GM12878 (cell line): Measurements from ENCODE around the gene SVOP. TPM values are rescaled to one million over a fixed set of nuclear protein-coding genes. Genes with fewer than 3 reads are reported as not detected.

Experiments used
- DPF2 ChIP-seq: fragments of 450-650 bp; IDR thresholded peaks from 2 replicates; pipeline ENCODE4 v1.6.1; 2017; ENCODE audit warnings: mild to moderate bottlenecking
- EGR1 ChIP-seq, 2 experiments: IDR thresholded peaks; 1 replicate in 1 of 2; 2 replicates in 1 of 2; pipeline ENCODE4 v1.6.1; 2011 to 2012; ENCODE audit warnings: low read depth in 2 of 2, low read length in 2 of 2, borderline replicate concordance in 1 of 2, mild to moderate bottlenecking in 1 of 2, moderate library complexity in 1 of 2
- FOXK2 ChIP-seq: fragments of 450-650 bp; IDR thresholded peaks from 2 replicates; pipeline ENCODE4 v1.6.1; 2017; ENCODE audit warnings: mild to moderate bottlenecking, moderate library complexity
- HDAC2 ChIP-seq: fragments of 200-600 bp; sonication (generic); IDR thresholded peaks from 2 replicates; pipeline ENCODE4 v1.6.1; 2017
- SP1 ChIP-seq: IDR thresholded peaks from one replicate; pipeline ENCODE4 v1.6.1; 2011; ENCODE audit warnings: low read depth, low read length
- YBX1 ChIP-seq: fragments of 450-650 bp; IDR thresholded peaks from 2 replicates; pipeline ENCODE4 v1.6.1; 2016; ENCODE audit warnings: antibody characterized with exemption
- polyA plus RNA-seq, 11 experiments: library from polyadenylated mRNA; depleted of rRNA in 4 of 11; unstranded in 6 of 11; stranded (reverse) in 5 of 11; fragments of >200 nt; fragmentation: Nextera tagmentation in 4 of 11; fragmentation: Illumina TruSeq in 1 of 11; extraction: Ambion mirVana in 4 of 11; extraction: Trizol in 1 of 11; gene quantifications; 1 replicate in 1 of 11; 2 replicates in 10 of 11; pipeline versions ENCODE4 v1.2.1 to v1.2.3, GENCODE V29; 2011 to 2016; ENCODE audit warnings: inconsistent platforms in 2 of 11, missing spikeins in 2 of 11, low read depth in 1 of 11
- total RNA-seq, 4 experiments: library from RNA; depleted of rRNA in 3 of 4; stranded (reverse); fragments of >200 nt in 3 of 4; fragmentation: Illumina TruSeq in 1 of 4; extraction: Trizol in 1 of 4; gene quantifications; 2 replicates each; pipeline versions ENCODE4 v1.2.1 to v1.2.3, GENCODE V29; 2013 to 2021
- TF ChIP-seq, protein P1 (sequence below): fragments of 450-650 bp; IDR thresholded peaks from 2 replicates; pipeline ENCODE4 v1.6.1; 2017; ENCODE audit warnings: mild to moderate bottlenecking
- TF ChIP-seq, protein P2 (sequence below): fragments of 450-650 bp; IDR thresholded peaks from 2 replicates; pipeline ENCODE4 v1.6.1; 2016; ENCODE audit warnings: mild to moderate bottlenecking
- TF ChIP-seq, protein P3 (sequence below): IDR thresholded peaks from 2 replicates; pipeline ENCODE4 v1.6.1; 2012; ENCODE audit warnings: low read length, inconsistent platforms
- TF ChIP-seq, protein P4 (sequence below): fragments of 450-650 bp; formaldehyde crosslinking; IDR thresholded peaks from 2 replicates; pipeline ENCODE4 v1.4.0; 2022; ENCODE audit warnings: mild to moderate bottlenecking, moderate library complexity

Gene SVOP
- total and polyA plus RNA-seq, 10 of the 15 experiments (the other 5 are each of a cell fraction or from before 2014, with no cell fraction given): under 0.01 TPM; not detected in 9

DNA sequence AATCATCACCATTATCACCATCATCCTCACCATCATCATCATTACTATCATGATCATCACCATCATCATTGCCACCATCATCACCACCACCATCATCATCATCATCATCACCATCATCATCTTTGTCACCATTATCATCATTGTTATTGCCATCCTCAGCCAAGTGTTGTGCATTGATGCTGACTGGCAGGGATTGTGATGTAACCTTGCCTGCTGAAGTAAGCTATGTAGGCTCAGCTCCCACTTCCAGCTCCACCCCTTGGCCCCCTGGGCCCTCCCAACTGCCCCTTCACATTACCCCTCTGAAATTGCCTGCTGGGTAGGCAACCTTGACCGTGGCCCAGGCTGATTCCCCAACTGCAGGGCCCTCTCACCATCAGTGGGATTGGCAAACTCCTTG, 37.6 kb downstream of the SVOP start (continued):
- TF ChIP-seq, protein P1, sequence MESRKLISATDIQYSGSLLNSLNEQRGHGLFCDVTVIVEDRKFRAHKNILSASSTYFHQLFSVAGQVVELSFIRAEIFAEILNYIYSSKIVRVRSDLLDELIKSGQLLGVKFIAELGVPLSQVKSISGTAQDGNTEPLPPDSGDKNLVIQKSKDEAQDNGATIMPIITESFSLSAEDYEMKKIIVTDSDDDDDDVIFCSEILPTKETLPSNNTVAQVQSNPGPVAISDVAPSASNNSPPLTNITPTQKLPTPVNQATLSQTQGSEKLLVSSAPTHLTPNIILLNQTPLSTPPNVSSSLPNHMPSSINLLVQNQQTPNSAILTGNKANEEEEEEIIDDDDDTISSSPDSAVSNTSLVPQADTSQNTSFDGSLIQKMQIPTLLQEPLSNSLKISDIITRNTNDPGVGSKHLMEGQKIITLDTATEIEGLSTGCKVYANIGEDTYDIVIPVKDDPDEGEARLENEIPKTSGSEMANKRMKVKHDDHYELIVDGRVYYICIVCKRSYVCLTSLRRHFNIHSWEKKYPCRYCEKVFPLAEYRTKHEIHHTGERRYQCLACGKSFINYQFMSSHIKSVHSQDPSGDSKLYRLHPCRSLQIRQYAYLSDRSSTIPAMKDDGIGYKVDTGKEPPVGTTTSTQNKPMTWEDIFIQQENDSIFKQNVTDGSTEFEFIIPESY: no peak
- TF ChIP-seq FOXK2: no peak
- TF ChIP-seq, protein P2, sequence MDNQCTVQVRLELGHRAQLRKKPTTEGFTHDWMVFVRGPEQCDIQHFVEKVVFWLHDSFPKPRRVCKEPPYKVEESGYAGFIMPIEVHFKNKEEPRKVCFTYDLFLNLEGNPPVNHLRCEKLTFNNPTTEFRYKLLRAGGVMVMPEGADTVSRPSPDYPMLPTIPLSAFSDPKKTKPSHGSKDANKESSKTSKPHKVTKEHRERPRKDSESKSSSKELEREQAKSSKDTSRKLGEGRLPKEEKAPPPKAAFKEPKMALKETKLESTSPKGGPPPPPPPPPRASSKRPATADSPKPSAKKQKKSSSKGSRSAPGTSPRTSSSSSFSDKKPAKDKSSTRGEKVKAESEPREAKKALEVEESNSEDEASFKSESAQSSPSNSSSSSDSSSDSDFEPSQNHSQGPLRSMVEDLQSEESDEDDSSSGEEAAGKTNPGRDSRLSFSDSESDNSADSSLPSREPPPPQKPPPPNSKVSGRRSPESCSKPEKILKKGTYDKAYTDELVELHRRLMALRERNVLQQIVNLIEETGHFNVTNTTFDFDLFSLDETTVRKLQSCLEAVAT: no peak
- TF ChIP-seq, protein P3, sequence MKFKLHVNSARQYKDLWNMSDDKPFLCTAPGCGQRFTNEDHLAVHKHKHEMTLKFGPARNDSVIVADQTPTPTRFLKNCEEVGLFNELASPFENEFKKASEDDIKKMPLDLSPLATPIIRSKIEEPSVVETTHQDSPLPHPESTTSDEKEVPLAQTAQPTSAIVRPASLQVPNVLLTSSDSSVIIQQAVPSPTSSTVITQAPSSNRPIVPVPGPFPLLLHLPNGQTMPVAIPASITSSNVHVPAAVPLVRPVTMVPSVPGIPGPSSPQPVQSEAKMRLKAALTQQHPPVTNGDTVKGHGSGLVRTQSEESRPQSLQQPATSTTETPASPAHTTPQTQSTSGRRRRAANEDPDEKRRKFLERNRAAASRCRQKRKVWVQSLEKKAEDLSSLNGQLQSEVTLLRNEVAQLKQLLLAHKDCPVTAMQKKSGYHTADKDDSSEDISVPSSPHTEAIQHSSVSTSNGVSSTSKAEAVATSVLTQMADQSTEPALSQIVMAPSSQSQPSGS: no peak
- TF ChIP-seq HDAC2: no peak
- no peak for TF ChIP-seq SP1
- TF ChIP-seq, protein P4, sequence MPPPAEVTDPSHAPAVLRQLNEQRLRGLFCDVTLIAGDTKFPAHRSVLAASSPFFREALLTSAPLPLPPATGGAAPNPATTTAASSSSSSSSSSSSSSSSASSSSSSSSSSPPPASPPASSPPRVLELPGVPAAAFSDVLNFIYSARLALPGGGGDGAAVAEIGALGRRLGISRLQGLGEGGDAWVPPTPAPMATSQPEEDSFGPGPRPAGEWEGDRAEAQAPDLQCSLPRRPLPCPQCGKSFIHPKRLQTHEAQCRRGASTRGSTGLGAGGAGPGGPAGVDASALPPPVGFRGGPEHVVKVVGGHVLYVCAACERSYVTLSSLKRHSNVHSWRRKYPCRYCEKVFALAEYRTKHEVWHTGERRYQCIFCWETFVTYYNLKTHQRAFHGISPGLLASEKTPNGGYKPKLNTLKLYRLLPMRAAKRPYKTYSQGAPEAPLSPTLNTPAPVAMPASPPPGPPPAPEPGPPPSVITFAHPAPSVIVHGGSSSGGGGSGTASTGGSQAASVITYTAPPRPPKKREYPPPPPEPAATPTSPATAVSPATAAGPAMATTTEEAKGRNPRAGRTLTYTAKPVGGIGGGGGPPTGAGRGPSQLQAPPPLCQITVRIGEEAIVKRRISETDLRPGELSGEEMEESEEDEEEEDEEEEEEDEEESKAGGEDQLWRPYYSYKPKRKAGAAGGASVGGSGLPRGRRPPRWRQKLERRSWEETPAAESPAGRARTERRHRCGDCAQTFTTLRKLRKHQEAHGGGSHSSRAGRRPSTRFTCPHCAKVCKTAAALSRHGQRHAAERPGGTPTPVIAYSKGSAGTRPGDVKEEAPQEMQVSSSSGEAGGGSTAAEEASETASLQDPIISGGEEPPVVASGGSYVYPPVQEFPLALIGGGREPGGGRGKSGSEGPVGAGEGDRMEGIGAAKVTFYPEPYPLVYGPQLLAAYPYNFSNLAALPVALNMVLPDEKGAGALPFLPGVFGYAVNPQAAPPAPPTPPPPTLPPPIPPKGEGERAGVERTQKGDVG: no peak
- no peak for TF ChIP-seq YBX1
- no peak for TF ChIP-seq EGR1 (IDR thresholded peaks at IDR 0.05; ENCODE audit: borderline replicate concordance in 1 of 2, low read depth in 2 of 2, low read length in 2 of 2)
- no peak for TF ChIP-seq DPF2
